HL-60 (cell line): ENCODE data around the gene MTR.

Experiments used
- DNase-seq, 2 experiments: peaks; one replicate each; pipeline ENCODE4 v3.0.0-alpha.2; 2010 to 2020; ENCODE audit warnings: low read depth in 1 of 2, low spot score in 1 of 2
- H3K27ac ChIP-seq: fragments of 250-450 bp; sonication (Bioruptor Pico); replicated peaks from 2 replicates; pipeline ENCODE4 v1.5.1; 2020; ENCODE audit warnings: mild to moderate bottlenecking, moderate library complexity
- H3K27me3 ChIP-seq: fragments of 250-450 bp; sonication (Bioruptor Pico); 2 replicates; pipeline ENCODE4 v1.5.1; 2021; ENCODE audit warnings: mild to moderate bottlenecking, moderate library complexity; ENCODE audit not compliant: insufficient read depth, poor library complexity, severe bottlenecking
- H3K4me3 ChIP-seq: replicated peaks from 2 replicates; pipeline ENCODE4 v1.5.1; 2011; ENCODE audit warnings: mild to moderate bottlenecking, control low read depth, low read length; ENCODE audit not compliant: insufficient read depth
- CTCF ChIP-seq: IDR thresholded peaks from one replicate; pipeline ENCODE4 v1.5.1; 2011; ENCODE audit warnings: low read length, control low read depth, inconsistent platforms; ENCODE audit not compliant: insufficient read depth
- GABPA ChIP-seq: IDR thresholded peaks from 2 replicates; pipeline ENCODE4 v1.6.1; 2012; ENCODE audit warnings: low read depth
- POLR2AphosphoS5 ChIP-seq: IDR thresholded peaks from 2 replicates; pipeline ENCODE4 v1.6.1; 2012; ENCODE audit warnings: low read depth
- SPI1 ChIP-seq: IDR thresholded peaks from 2 replicates; pipeline ENCODE4 v1.6.1; 2012; ENCODE audit warnings: low read depth, mild to moderate bottlenecking, borderline replicate concordance
- TF ChIP-seq, protein P1 (sequence below): IDR thresholded peaks from 2 replicates; pipeline ENCODE4 v1.6.1; 2012; ENCODE audit warnings: low read depth; ENCODE audit not compliant: insufficient replicate concordance

The MTR gene

GRCh38 chr1:236833575-236833974 is 38.5 kb downstream of the MTR start:
- no peak for DNase-seq
- no peak overlapping the region for H3K4me3 ChIP-seq
- TF ChIP-seq GABPA (no peak), SPI1 (no peak), POLR2AphosphoS5 (no peak), CTCF (no peak)
- TF ChIP-seq, protein P1, sequence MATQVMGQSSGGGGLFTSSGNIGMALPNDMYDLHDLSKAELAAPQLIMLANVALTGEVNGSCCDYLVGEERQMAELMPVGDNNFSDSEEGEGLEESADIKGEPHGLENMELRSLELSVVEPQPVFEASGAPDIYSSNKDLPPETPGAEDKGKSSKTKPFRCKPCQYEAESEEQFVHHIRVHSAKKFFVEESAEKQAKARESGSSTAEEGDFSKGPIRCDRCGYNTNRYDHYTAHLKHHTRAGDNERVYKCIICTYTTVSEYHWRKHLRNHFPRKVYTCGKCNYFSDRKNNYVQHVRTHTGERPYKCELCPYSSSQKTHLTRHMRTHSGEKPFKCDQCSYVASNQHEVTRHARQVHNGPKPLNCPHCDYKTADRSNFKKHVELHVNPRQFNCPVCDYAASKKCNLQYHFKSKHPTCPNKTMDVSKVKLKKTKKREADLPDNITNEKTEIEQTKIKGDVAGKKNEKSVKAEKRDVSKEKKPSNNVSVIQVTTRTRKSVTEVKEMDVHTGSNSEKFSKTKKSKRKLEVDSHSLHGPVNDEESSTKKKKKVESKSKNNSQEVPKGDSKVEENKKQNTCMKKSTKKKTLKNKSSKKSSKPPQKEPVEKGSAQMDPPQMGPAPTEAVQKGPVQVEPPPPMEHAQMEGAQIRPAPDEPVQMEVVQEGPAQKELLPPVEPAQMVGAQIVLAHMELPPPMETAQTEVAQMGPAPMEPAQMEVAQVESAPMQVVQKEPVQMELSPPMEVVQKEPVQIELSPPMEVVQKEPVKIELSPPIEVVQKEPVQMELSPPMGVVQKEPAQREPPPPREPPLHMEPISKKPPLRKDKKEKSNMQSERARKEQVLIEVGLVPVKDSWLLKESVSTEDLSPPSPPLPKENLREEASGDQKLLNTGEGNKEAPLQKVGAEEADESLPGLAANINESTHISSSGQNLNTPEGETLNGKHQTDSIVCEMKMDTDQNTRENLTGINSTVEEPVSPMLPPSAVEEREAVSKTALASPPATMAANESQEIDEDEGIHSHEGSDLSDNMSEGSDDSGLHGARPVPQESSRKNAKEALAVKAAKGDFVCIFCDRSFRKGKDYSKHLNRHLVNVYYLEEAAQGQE, result no peak
- no peak overlapping the region for H3K27ac ChIP-seq
- H3K27me3 ChIP-seq, result no peaks in the 10 kb centered on the region

DNA sequence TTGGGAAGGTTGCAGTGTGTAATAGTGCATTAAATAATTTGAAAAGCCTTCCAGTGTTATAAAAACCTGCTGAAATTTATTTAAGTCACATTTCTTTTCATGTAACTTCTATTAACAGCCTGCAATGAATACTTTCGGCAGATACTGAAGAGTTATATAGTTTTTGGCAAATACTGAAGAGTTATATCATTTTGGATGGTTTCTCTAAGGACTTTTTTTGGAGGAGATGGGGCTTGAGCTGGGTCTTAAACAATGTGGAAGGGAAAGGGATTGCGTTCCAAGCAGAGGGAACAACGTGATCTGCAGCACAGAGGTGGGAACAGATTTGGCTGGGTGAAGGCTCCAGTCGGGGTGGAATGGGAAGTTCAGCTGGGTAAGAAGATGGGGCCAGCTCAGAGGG is 39.8 kb downstream of the MTR start:
- DNase-seq, result no peak
- H3K4me3 ChIP-seq, result no peak overlapping the region
- TF ChIP-seq, protein P1, result no peak
- TF ChIP-seq CTCF (no peak), GABPA (no peak), POLR2AphosphoS5 (no peak), SPI1 (no peak)
- no peak overlapping the region for H3K27ac ChIP-seq
- H3K27me3 ChIP-seq, result no peaks in the 10 kb centered on the region

DNA sequence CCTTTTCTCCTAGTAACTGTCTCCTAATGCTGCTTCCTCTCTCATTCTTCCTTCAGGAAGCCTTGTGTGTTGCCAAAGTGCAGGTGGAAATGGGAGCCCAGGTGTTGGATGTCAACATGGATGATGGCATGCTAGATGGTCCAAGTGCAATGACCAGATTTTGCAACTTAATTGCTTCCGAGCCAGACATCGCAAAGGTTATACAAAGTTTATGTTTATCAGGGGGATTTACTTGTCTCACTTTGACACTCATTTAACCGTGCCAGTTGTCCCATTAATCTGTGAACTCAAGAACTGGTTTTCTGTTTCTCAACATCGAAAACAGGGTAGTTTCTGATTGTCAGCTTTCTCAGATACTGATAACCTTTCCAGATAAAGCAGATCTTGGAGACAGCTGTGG is 40.4 kb downstream of the MTR start:
- H3K4me3 ChIP-seq, result no peak overlapping the region
- no peak overlapping the region; the same call in 1 of the 2 replicates for H3K27ac ChIP-seq
- H3K27me3 ChIP-seq, result no peaks in the 10 kb centered on the region
- no peak for DNase-seq
- TF ChIP-seq SPI1 (no peak), GABPA (no peak), POLR2AphosphoS5 (no peak)

GRCh38 chr1:236836157-236836556 is 41.1 kb downstream of the MTR start:
- TF ChIP-seq, protein P1, result no peak
- TF ChIP-seq SPI1, result peak; percentile 34; the same call in 1 of the 2 replicates
- peak in 1 of 2 experiments; percentile 35 for DNase-seq
- no peak overlapping the region for H3K4me3 ChIP-seq
- H3K27ac ChIP-seq, result no peak overlapping the region
- H3K27me3 ChIP-seq, result no peaks in the 10 kb centered on the region
